Omental fat pad (tissue), 4 donors: ENCODE data around the gene NRXN2. TPM values are rescaled to one million over a fixed set of nuclear protein-coding genes. Genes with fewer than 3 reads are reported as not detected.
"Not testable (repeated sequence)": the region's sequence is repeated elsewhere in the genome, so short reads cannot be mapped to it uniquely, and the experiment has no call there.

Experiments used
- ATAC-seq: fragments of 150-250 bp; one replicate; pipeline ENCODE4 v1.9.1; 2016; ENCODE audit warnings: mild to moderate bottlenecking, moderate library complexity; ENCODE audit not compliant: low FRiP score
- DNase-seq: peaks from one replicate; pipeline ENCODE4 v3.0.0-alpha.2; 2019; ENCODE audit warnings: low spot score
- CTCF ChIP-seq, 3 donors: fragments of 450-650 bp; IDR thresholded peaks; one replicate each; pipeline ENCODE4 v1.5.1; 2016 to 2017; ENCODE audit warnings: antibody characterized with exemption in 3 of 3, mild to moderate bottlenecking in 3 of 3, moderate library complexity in 2 of 3
- total RNA-seq, 4 donors: library from RNA; depleted of rRNA; stranded (reverse); fragments of >200 nt; gene quantifications; one replicate each; pipeline ENCODE4 v1.1.0, GENCODE V29; 2016

The NRXN2 gene
- total RNA-seq, 4 donors from 2014 or later: 1.5 to 6.3 (median 3.4) TPM

- no peak for TF ChIP-seq CTCF (IDR thresholded peaks at IDR 0.05)
- DNase-seq: no peak
- no peak for ATAC-seq
Observed at GRCh38 chr11:64672875-64673274, 50.1 kb downstream of the NRXN2 start.

GRCh38 chr11:64670975-64671374, 52.0 kb downstream of the NRXN2 start:
- TF ChIP-seq CTCF (IDR thresholded peaks at IDR 0.05): no peak
- ATAC-seq (no peak), DNase-seq (no peak)

DNA sequence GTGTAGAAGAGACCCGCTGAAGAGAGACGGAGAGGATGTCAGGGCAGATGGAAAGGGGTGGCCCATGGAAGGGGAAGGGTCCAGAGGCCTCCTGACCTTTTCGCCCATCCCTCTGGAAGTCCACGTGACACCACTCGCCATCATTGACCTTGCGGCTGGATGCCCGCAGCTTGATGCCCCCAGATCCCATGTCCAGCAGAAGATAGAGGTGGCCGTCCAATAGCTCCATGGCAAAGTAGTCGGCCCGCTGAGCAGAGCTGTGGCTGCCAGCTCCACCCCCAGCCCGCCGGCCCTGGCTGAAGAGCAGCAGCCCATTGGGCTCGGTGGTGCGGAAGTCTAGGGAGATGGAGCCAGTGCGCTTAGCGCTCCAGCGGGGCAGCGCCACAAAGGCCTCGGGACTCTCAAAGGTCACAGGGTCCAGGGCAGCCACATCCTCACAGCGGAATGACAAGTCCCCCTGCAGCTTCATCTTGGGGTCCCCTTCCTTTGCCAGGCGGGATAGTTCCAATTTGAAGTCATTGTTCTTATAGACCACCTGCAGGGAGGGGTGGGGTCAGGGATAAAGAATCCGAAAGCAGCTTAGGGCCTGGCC, 55.7 kb downstream of the NRXN2 start:
- DNase-seq (no peak), ATAC-seq (no peak)
- TF ChIP-seq CTCF (IDR thresholded peaks at IDR 0.05): no peak

DNA sequence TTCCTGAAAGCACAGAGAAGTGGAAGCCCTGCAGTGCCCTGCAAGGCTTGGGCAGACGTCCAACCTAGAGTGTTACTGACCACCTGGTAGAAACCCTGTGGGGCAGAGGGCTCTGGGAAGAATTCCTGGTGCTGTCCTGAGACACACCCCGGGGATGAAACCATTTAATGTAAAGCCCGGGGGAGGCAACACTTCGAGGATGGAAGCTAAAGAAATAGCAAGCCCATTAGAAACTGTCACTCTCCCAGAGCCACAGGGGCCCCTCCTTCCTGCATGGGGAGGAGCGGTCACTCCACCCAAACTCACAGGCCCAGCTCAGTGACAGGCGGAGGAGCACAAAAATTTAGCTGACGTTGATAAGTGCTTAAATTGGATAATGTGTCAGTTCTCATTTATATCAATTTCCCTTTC, 57.6 kb downstream of the NRXN2 start:
- ATAC-seq (no peak), DNase-seq (no peak)
- TF ChIP-seq CTCF (IDR thresholded peaks at IDR 0.05): no peak

DNA sequence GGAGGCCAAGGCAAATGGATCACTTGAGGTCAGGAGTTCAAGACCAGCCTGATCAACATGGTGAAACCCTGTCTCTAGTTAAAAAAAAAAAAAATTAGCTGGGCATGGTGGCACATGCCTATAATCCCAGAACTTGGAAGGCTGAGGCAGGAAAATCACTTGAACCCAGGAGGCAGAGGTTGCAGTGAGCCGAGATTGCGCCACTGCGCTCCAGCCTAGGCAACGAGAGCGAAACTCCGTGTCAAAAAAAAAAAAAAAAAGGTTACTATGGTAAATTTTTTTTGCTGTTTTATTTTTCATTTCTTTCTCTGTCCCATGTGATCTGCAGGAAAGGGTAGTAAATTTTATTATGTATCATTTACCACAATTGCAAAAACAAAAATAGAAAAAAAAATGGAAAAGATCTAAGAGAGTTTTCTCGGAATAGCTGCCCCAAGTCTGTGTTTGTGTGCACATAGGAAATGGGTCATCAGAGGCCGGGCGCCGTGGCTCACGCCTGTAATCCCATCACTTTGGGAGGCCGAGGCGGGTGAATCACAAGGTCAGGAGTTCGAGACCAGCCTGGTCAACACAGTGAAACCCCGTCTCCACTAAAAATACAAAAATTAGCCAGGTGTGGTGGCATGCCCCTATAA, 58.6 kb downstream of the NRXN2 start:
- DNase-seq, ATAC-seq: not testable (repeated sequence)

DNA sequence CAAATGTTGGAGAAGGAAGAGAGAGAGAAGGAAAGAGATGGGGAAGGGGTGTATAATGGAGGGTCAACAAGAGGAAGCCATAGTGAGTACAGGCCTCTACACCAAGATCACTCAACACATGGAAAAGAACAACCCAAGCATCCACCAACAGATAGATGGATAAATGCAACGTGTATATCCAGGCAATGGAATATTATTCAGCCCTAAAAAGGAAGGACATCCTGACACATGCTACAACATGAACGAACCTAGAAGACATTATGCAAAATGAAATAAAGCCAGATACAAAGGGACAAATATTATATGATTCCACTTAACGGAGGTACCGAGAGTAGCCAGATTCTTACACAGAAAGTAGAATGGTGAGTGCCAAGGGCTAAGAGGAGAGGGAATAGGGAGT, 59.3 kb downstream of the NRXN2 start:
- ATAC-seq (no peak), DNase-seq (no peak)
- TF ChIP-seq CTCF (IDR thresholded peaks at IDR 0.05): no peak

GRCh38 chr11:64661614-64662013, 61.4 kb downstream of the NRXN2 start:
- no peak for TF ChIP-seq CTCF (IDR thresholded peaks at IDR 0.05)
- ATAC-seq (no peak), DNase-seq (no peak)
